Smooth muscle cell (in vitro differentiated cells): ENCODE measurements around the gene ATP5PO. TPM values are rescaled to one million over a fixed set of nuclear protein-coding genes. Genes with fewer than 3 reads are reported as not detected.

Experiments
- DNase-seq: peaks from one replicate; lab custom pipeline; 2025; ENCODE audit not compliant: unreplicated experiment; lab: John Stamatoyannopoulos, UW
- H2AFZ ChIP-seq: fragments of 200-600 bp; sonication (generic); 2 replicates; pipeline ENCODE4 v1.6.0; 2016; ENCODE audit warnings: antibody characterized with exemption, low read depth, mild to moderate bottlenecking
- H3F3A ChIP-seq: fragments of 200-600 bp; sonication (generic); 2 replicates; pipeline ENCODE4 v1.6.0; 2017; ENCODE audit warnings: antibody characterized with exemption, low read depth
- H3K27ac ChIP-seq: fragments of 200-600 bp; sonication (generic); 2 replicates; pipeline ENCODE4 v1.5.1; 2016; ENCODE audit warnings: low read depth, mild to moderate bottlenecking
- H3K27me3 ChIP-seq: fragments of 200-600 bp; sonication (generic); 2 replicates; pipeline ENCODE4 v1.6.1; 2016; ENCODE audit warnings: low read depth, mild to moderate bottlenecking
- H3K36me3 ChIP-seq: fragments of 200-600 bp; sonication (generic); 2 replicates; pipeline ENCODE4 v1.5.1; 2016; ENCODE audit warnings: low read depth
- H3K4me1 ChIP-seq: fragments of 200-600 bp; sonication (generic); 2 replicates; pipeline ENCODE4 v1.5.1; 2016; ENCODE audit warnings: low read depth
- H3K4me2 ChIP-seq: fragments of 200-600 bp; sonication (generic); 2 replicates; pipeline ENCODE4 v1.6.0; 2016; ENCODE audit warnings: mild to moderate bottlenecking
- H3K4me3 ChIP-seq: fragments of 200-600 bp; sonication (generic); 2 replicates; pipeline ENCODE4 v1.5.1; 2016; ENCODE audit warnings: mild to moderate bottlenecking
- H3K79me2 ChIP-seq: fragments of 200-600 bp; sonication (generic); 2 replicates; pipeline ENCODE4 v1.6.0; 2016; ENCODE audit warnings: low read depth, mild to moderate bottlenecking
- H3K9ac ChIP-seq: fragments of 200-600 bp; sonication (generic); 2 replicates; pipeline ENCODE4 v1.6.0; 2016; ENCODE audit warnings: low read depth
- H3K9me3 ChIP-seq: fragments of 200-600 bp; sonication (generic); replicated peaks from 2 replicates; pipeline ENCODE4 v1.5.1; 2016; ENCODE audit warnings: low read depth
- H4K20me1 ChIP-seq: fragments of 200-600 bp; sonication (generic); 2 replicates; pipeline ENCODE4 v1.6.0; 2016; ENCODE audit warnings: low read depth
- WGBS: methylation state at CpG from one replicate; pipeline ENCODE4 v1.1.7; 2016; ENCODE audit warnings: low lambda C conversion rate; 5-methylcytosine and 5-hydroxymethylcytosine counted together
- polyA plus RNA-seq: library from polyadenylated mRNA; unstranded; fragments of >200 nt; fragmentation: Nextera tagmentation; extraction: Ambion mirVana; gene quantifications from 2 replicates; pipeline ENCODE4 v1.2.1, GENCODE V29; 2016
- total RNA-seq: library from RNA; depleted of rRNA; stranded (reverse); fragments of >200 nt; gene quantifications from 2 replicates; pipeline ENCODE4 v1.2.3, GENCODE V29; 2014
- TF ChIP-seq, protein P1 (sequence below): fragments of 200-600 bp; sonication (generic); IDR thresholded peaks from 2 replicates; pipeline ENCODE4 v1.5.1; 2017; ENCODE audit warnings: borderline replicate concordance, mild to moderate bottlenecking, antibody characterized with exemption; ENCODE audit not compliant: insufficient read depth, poor library complexity, severe bottlenecking

Gene ATP5PO
- total and polyA plus RNA-seq, 2 experiments from 2014 or later = 226 to 363 TPM

- Histone ChIP-seq H3K27ac (no peak overlapping the region), H3K4me2 (no peak overlapping the region), H3K79me2 (no peaks in the 10 kb centered on the region), H3F3A (no peaks in the 10 kb centered on the region), H2AFZ (no peak overlapping the region), H3K9ac (no peak overlapping the region), H3K9me3 (no peaks in the 10 kb centered on the region), H3K4me3 (no peak overlapping the region), H3K36me3 (no peaks in the 10 kb centered on the region), H3K4me1 (peaks cover 11% of the 10 kb centered on the region), H3K27me3 (no peaks in the 10 kb centered on the region), H4K20me1 (no peaks in the 10 kb centered on the region)
- TF ChIP-seq, protein P1, sequence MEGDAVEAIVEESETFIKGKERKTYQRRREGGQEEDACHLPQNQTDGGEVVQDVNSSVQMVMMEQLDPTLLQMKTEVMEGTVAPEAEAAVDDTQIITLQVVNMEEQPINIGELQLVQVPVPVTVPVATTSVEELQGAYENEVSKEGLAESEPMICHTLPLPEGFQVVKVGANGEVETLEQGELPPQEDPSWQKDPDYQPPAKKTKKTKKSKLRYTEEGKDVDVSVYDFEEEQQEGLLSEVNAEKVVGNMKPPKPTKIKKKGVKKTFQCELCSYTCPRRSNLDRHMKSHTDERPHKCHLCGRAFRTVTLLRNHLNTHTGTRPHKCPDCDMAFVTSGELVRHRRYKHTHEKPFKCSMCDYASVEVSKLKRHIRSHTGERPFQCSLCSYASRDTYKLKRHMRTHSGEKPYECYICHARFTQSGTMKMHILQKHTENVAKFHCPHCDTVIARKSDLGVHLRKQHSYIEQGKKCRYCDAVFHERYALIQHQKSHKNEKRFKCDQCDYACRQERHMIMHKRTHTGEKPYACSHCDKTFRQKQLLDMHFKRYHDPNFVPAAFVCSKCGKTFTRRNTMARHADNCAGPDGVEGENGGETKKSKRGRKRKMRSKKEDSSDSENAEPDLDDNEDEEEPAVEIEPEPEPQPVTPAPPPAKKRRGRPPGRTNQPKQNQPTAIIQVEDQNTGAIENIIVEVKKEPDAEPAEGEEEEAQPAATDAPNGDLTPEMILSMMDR = no peak
- DNase-seq = no peak
- 95% methylated on average over 18 of the region's 18 CpGs for WGBS
Measured at GRCh38 chr21:33859373-33860102, 56.1 kb downstream of the ATP5PO start.

DNA sequence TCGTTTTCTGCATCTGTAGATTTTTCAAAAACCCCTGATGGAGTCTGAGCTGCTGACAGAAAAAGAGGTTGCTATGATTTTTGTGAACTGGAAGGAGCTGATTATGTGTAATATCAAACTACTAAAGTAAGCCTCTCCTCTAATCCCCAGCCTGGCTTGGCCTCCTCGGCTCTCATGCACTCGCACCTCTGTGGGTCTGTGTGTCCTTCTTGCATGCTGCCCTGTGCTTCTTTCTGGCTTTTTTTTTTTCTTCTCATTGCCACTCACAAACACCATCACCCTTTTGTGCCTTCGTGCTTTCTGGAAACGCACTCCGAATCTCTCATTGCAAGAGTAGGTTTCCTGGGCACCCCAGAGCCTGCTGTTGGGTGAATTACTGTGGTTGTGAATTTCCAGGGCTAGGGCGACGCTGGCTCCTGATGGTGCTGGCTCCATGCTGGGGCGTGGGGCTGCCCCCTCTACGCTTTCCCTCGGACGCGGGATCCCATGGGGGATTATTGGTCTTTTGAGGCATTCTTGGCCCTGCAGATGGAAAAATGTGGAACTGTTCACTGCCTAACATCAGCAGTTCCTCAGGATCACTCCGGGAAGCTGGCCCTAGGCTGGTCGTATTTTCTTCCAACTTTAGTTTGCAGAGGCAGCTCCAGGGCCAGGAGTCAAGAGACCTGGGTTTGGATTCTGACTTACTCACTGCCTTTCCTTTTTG is 56.8 kb downstream of the ATP5PO start:
- H3K4me2 ChIP-seq = no peak overlapping the region
- peaks cover 11% of the 10 kb centered on the region for H3K4me1 ChIP-seq
- H3K36me3 ChIP-seq = no peaks in the 10 kb centered on the region
- no peaks in the 10 kb centered on the region for H3K9me3 ChIP-seq
- 74% methylated on average over 15 of the region's 15 CpGs for WGBS
- no peak overlapping the region for H2AFZ ChIP-seq
- TF ChIP-seq, protein P1 = no peak
- H3K9ac ChIP-seq = no peak overlapping the region
- no peaks in the 10 kb centered on the region for H3F3A ChIP-seq
- DNase-seq = no peak
- no peaks in the 10 kb centered on the region for H4K20me1 ChIP-seq
- H3K79me2 ChIP-seq = no peaks in the 10 kb centered on the region
- H3K27me3 ChIP-seq = no peaks in the 10 kb centered on the region
- no peak overlapping the region for H3K4me3 ChIP-seq
- H3K27ac ChIP-seq = no peak overlapping the region

GRCh38 chr21:33857846-33858666 is 57.5 kb downstream of the ATP5PO start:
- 86% methylated on average over 25 of the region's 25 CpGs for WGBS
- Histone ChIP-seq H3K4me1 (peaks cover 11% of the 10 kb centered on the region), H3F3A (no peaks in the 10 kb centered on the region), H3K9me3 (no peaks in the 10 kb centered on the region), H3K4me2 (no peak overlapping the region), H3K27me3 (no peaks in the 10 kb centered on the region), H3K4me3 (no peak overlapping the region), H3K27ac (no peak overlapping the region), H4K20me1 (no peaks in the 10 kb centered on the region), H3K9ac (no peak overlapping the region), H3K36me3 (no peaks in the 10 kb centered on the region), H3K79me2 (no peaks in the 10 kb centered on the region), H2AFZ (no peak overlapping the region)
- DNase-seq = no peak
- TF ChIP-seq, protein P1 = no peak
